Measurements from ENCODE around the gene CLIC4.

Gene CLIC4

GRCh38 chr1:24872061-24872850 lies 127.0 kb downstream of the CLIC4 start:
- H3K27me3 ChIP-seq (ENCODE audit: control insufficient read depth in 2 of 2, insufficient read depth in 2 of 2, low read length in 2 of 2), result peaks cover 0 to 2% of the 10 kb centered on the region in 2 donors
- H3K9me3 ChIP-seq (ENCODE audit: control insufficient read depth in 2 of 2, low read length in 2 of 2), result no peaks in the 10 kb centered on the region
- H3K4me3 ChIP-seq (ENCODE audit: low read length in 2 of 2), result no peak overlapping the region
- H3K36me3 ChIP-seq (ENCODE audit: control insufficient read depth in 2 of 2, insufficient read depth in 2 of 2, low read length in 2 of 2), result no peaks in the 10 kb centered on the region
- H3K27ac ChIP-seq (ENCODE audit: low read depth in 2 of 2, low read length in 2 of 2), result no peak overlapping the region
- H3K9ac ChIP-seq (ENCODE audit: low read depth in 1 of 2, low read length in 2 of 2), result no peak overlapping the region
- peaks cover 5 to 8% of the 10 kb centered on the region in 2 donors for H3K4me1 ChIP-seq (ENCODE audit: control insufficient read depth in 2 of 2, insufficient read depth in 2 of 2, low read length in 2 of 2)

- Histone ChIP-seq H3K27ac (ENCODE audit: low read depth in 2 of 2, low read length in 2 of 2) (no peak overlapping the region), H3K9ac (ENCODE audit: low read depth in 1 of 2, low read length in 2 of 2) (no peak overlapping the region), H3K27me3 (ENCODE audit: control insufficient read depth in 2 of 2, insufficient read depth in 2 of 2, low read length in 2 of 2) (peaks cover 0 to 1% of the 10 kb centered on the region in 2 donors), H3K36me3 (ENCODE audit: control insufficient read depth in 2 of 2, insufficient read depth in 2 of 2, low read length in 2 of 2) (no peaks in the 10 kb centered on the region), H3K9me3 (ENCODE audit: control insufficient read depth in 2 of 2, low read length in 2 of 2) (no peaks in the 10 kb centered on the region), H3K4me1 (ENCODE audit: control insufficient read depth in 2 of 2, insufficient read depth in 2 of 2, low read length in 2 of 2) (peaks cover 5 to 8% of the 10 kb centered on the region in 2 donors), H3K4me3 (ENCODE audit: low read length in 2 of 2) (no peak overlapping the region)
Observed at GRCh38 chr1:24873148-24873547, 127.9 kb downstream of the CLIC4 start.

- Histone ChIP-seq H3K9ac (ENCODE audit: low read depth in 1 of 2, low read length in 2 of 2) (no peak overlapping the region), H3K4me1 (ENCODE audit: control insufficient read depth in 2 of 2, insufficient read depth in 2 of 2, low read length in 2 of 2) (peaks cover 5 to 8% of the 10 kb centered on the region in 2 donors), H3K27ac (ENCODE audit: low read depth in 2 of 2, low read length in 2 of 2) (no peak overlapping the region), H3K4me3 (ENCODE audit: low read length in 2 of 2) (no peak overlapping the region), H3K27me3 (ENCODE audit: control insufficient read depth in 2 of 2, insufficient read depth in 2 of 2, low read length in 2 of 2) (no peaks in the 10 kb centered on the region), H3K9me3 (ENCODE audit: control insufficient read depth in 2 of 2, low read length in 2 of 2) (no peaks in the 10 kb centered on the region), H3K36me3 (ENCODE audit: control insufficient read depth in 2 of 2, insufficient read depth in 2 of 2, low read length in 2 of 2) (no peaks in the 10 kb centered on the region)
Observed at GRCh38 chr1:24874056-24874455, 128.8 kb downstream of the CLIC4 start.

DNA sequence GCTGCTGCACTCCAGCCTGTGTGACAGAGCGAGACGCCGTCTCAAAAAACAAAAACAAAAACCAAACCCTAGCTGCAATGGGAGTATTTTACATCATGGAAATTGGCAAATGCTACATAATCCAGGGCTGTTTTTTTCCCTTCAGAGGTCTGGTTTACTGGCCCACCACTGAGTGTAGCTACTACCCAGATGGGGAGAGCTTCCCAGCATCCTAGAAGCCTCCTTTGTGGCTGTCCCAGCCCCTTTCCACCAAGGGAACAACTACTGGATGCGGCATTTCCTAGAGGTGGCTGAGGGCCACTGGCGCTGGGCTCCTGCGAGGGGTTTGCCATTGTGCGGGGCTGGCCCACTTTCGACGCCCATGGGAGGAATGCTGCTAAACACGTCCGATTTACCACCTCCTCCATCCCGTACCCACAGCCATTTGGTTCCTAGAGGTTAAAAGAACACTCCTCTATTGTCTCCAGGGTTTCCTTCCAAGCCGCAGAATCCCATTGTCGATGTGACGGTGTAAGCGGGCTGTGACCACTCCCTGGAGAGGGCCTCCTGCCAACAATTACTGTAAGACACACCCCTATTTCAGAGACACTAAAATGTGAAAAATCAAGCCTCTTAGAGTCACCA lies 129.5 kb downstream of the CLIC4 start:
- no peak overlapping the region for H3K27ac ChIP-seq (ENCODE audit: low read depth in 2 of 2, low read length in 2 of 2)
- H3K36me3 ChIP-seq (ENCODE audit: control insufficient read depth in 2 of 2, insufficient read depth in 2 of 2, low read length in 2 of 2), result no peaks in the 10 kb centered on the region
- peaks cover 5 to 8% of the 10 kb centered on the region in 2 donors for H3K4me1 ChIP-seq (ENCODE audit: control insufficient read depth in 2 of 2, insufficient read depth in 2 of 2, low read length in 2 of 2)
- H3K9me3 ChIP-seq (ENCODE audit: control insufficient read depth in 2 of 2, low read length in 2 of 2), result no peaks in the 10 kb centered on the region
- no peak overlapping the region for H3K4me3 ChIP-seq (ENCODE audit: low read length in 2 of 2)
- H3K9ac ChIP-seq (ENCODE audit: low read depth in 1 of 2, low read length in 2 of 2), result no peak overlapping the region
- no peaks in the 10 kb centered on the region for H3K27me3 ChIP-seq (ENCODE audit: control insufficient read depth in 2 of 2, insufficient read depth in 2 of 2, low read length in 2 of 2)

DNA sequence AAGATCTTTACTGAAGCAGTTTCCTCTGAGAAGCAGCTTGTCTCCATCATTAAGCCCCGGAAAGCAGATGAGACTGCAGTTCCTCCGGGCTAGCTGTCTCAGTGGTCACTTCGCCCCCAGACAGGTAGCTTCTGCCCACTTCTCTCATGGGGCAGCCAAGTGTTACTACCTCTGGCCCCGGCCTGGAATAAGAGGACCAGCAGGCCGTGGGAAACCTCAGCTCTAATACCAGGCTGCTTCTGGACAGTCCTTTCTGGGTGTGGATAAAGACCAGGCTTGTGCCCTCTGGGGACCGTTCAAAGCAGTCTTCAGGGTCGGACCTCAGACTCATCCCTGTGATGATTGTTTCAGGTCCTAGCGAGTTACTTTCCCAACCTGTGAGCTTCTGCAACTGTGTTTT lies 130.0 kb downstream of the CLIC4 start:
- H3K4me1 ChIP-seq (ENCODE audit: control insufficient read depth in 2 of 2, insufficient read depth in 2 of 2, low read length in 2 of 2), result peaks cover 5 to 8% of the 10 kb centered on the region in 2 donors
- no peaks in the 10 kb centered on the region for H3K36me3 ChIP-seq (ENCODE audit: control insufficient read depth in 2 of 2, insufficient read depth in 2 of 2, low read length in 2 of 2)
- H3K27ac ChIP-seq (ENCODE audit: low read depth in 2 of 2, low read length in 2 of 2), result no peak overlapping the region
- H3K9me3 ChIP-seq (ENCODE audit: control insufficient read depth in 2 of 2, low read length in 2 of 2), result no peaks in the 10 kb centered on the region
- no peak overlapping the region for H3K9ac ChIP-seq (ENCODE audit: low read depth in 1 of 2, low read length in 2 of 2)
- H3K27me3 ChIP-seq (ENCODE audit: control insufficient read depth in 2 of 2, insufficient read depth in 2 of 2, low read length in 2 of 2), result no peaks in the 10 kb centered on the region
- no peak overlapping the region for H3K4me3 ChIP-seq (ENCODE audit: low read length in 2 of 2)

GRCh38 chr1:24875991-24876506 lies 130.8 kb downstream of the CLIC4 start:
- no peaks in the 10 kb centered on the region for H3K9me3 ChIP-seq (ENCODE audit: control insufficient read depth in 2 of 2, low read length in 2 of 2)
- no peak overlapping the region for H3K9ac ChIP-seq (ENCODE audit: low read depth in 1 of 2, low read length in 2 of 2)
- H3K27ac ChIP-seq (ENCODE audit: low read depth in 2 of 2, low read length in 2 of 2), result no peak overlapping the region
- no peaks in the 10 kb centered on the region for H3K36me3 ChIP-seq (ENCODE audit: control insufficient read depth in 2 of 2, insufficient read depth in 2 of 2, low read length in 2 of 2)
- peaks cover 4 to 8% of the 10 kb centered on the region in 2 donors for H3K4me1 ChIP-seq (ENCODE audit: control insufficient read depth in 2 of 2, insufficient read depth in 2 of 2, low read length in 2 of 2)
- no peaks in the 10 kb centered on the region for H3K27me3 ChIP-seq (ENCODE audit: control insufficient read depth in 2 of 2, insufficient read depth in 2 of 2, low read length in 2 of 2)
- no peak overlapping the region for H3K4me3 ChIP-seq (ENCODE audit: low read length in 2 of 2)

DNA sequence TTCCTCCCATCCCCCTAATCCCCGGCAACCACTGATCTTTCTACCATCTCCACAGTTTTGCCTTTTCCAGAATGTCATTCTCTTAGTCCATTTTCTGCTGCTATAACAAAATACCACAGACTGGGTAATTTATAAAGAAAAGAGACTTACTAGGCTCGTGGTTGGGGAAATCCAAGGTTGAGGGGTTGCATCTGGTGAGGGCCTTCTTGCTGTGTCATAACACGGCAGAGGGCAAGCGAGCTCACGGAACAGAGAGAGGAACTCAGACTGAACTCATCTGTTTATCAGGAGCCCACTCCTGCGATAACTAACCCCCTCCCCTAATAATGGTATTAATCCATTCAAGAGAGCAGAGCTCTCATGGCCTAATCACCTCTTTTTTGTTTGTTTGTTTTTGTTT lies 132.8 kb downstream of the CLIC4 start:
- H3K27ac ChIP-seq (ENCODE audit: low read depth in 2 of 2, low read length in 2 of 2), result no peak overlapping the region
- no peaks in the 10 kb centered on the region for H3K36me3 ChIP-seq (ENCODE audit: control insufficient read depth in 2 of 2, insufficient read depth in 2 of 2, low read length in 2 of 2)
- H3K4me3 ChIP-seq (ENCODE audit: low read length in 2 of 2), result no peak overlapping the region
- no peak overlapping the region for H3K9ac ChIP-seq (ENCODE audit: low read depth in 1 of 2, low read length in 2 of 2)
- no peaks in the 10 kb centered on the region for H3K9me3 ChIP-seq (ENCODE audit: control insufficient read depth in 2 of 2, low read length in 2 of 2)
- H3K27me3 ChIP-seq (ENCODE audit: control insufficient read depth in 2 of 2, insufficient read depth in 2 of 2, low read length in 2 of 2), result no peaks in the 10 kb centered on the region
- H3K4me1 ChIP-seq (ENCODE audit: control insufficient read depth in 2 of 2, insufficient read depth in 2 of 2, low read length in 2 of 2), result peaks cover 0 to 8% of the 10 kb centered on the region in 2 donors

GRCh38 chr1:24878775-24879742 lies 133.8 kb downstream of the CLIC4 start:
- no peak overlapping the region for H3K4me3 ChIP-seq (ENCODE audit: low read length in 2 of 2)
- H3K4me1 ChIP-seq (ENCODE audit: control insufficient read depth in 2 of 2, insufficient read depth in 2 of 2, low read length in 2 of 2), result peaks cover 0 to 8% of the 10 kb centered on the region in 2 donors
- no peak overlapping the region for H3K27ac ChIP-seq (ENCODE audit: low read depth in 2 of 2, low read length in 2 of 2)
- no peaks in the 10 kb centered on the region for H3K27me3 ChIP-seq (ENCODE audit: control insufficient read depth in 2 of 2, insufficient read depth in 2 of 2, low read length in 2 of 2)
- H3K9ac ChIP-seq (ENCODE audit: low read depth in 1 of 2, low read length in 2 of 2), result no peak overlapping the region
- H3K36me3 ChIP-seq (ENCODE audit: control insufficient read depth in 2 of 2, insufficient read depth in 2 of 2, low read length in 2 of 2), result no peaks in the 10 kb centered on the region
- no peaks in the 10 kb centered on the region for H3K9me3 ChIP-seq (ENCODE audit: control insufficient read depth in 2 of 2, low read length in 2 of 2)

GRCh38 chr1:24881034-24881433 lies 135.8 kb downstream of the CLIC4 start:
- Histone ChIP-seq H3K4me3 (ENCODE audit: low read length in 2 of 2) (no peak overlapping the region), H3K27ac (ENCODE audit: low read depth in 2 of 2, low read length in 2 of 2) (no peak overlapping the region), H3K9me3 (ENCODE audit: control insufficient read depth in 2 of 2, low read length in 2 of 2) (no peaks in the 10 kb centered on the region), H3K9ac (ENCODE audit: low read depth in 1 of 2, low read length in 2 of 2) (no peak overlapping the region), H3K4me1 (ENCODE audit: control insufficient read depth in 2 of 2, insufficient read depth in 2 of 2, low read length in 2 of 2) (no peaks in the 10 kb centered on the region), H3K36me3 (ENCODE audit: control insufficient read depth in 2 of 2, insufficient read depth in 2 of 2, low read length in 2 of 2) (no peaks in the 10 kb centered on the region), H3K27me3 (ENCODE audit: control insufficient read depth in 2 of 2, insufficient read depth in 2 of 2, low read length in 2 of 2) (no peaks in the 10 kb centered on the region)

Data from mucosa of rectum (tissue), 2 donors.